ENCODE data around the gene FANCB.

The FANCB gene

DNA sequence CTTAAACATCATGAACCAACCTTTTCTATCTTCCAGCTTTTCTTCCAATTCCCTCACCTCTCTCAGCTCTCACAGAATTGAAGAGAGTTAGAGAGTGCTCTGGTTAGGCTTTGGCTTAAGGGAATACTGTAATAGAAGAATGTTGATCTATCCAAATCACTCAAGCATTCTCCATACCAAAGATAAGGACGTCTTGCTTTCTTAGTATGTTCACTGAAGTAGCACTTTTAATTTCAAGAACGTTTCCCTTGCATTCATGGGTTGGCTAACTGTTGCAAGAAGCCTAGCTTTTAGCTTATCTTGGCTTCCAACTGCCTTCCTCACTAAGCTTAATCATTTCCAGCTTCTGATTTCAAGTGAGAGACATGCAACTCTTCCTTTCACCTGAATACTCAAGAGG lies 43.2 kb downstream of the FANCB start:
- H3K36me3 ChIP-seq = no peaks in the 10 kb centered on the region; a peak in 1 of 22 replicates
- H3K4me2 ChIP-seq = no peak overlapping the region
- no peak overlapping the region for H3K9ac ChIP-seq
- no peak overlapping the region for H3K4me3 ChIP-seq
- H4K20me1 ChIP-seq = no peaks in the 10 kb centered on the region; a peak in 1 of 22 replicates
- H3K27me3 ChIP-seq = peaks cover 79 to 100% (median 98%) of the 10 kb centered on the region in 11 experiments
- H3K4me1 ChIP-seq = no peaks in the 10 kb centered on the region
- no peak overlapping the region for H3K27ac ChIP-seq
- peaks cover 17 to 32% (median 22%) of the 10 kb centered on the region in 11 experiments for H3K9me3 ChIP-seq (replicated peaks in 1 of 11)
- no peak for TF ChIP-seq Cebpa-rat (IDR thresholded peaks at IDR 0.05)

DNA sequence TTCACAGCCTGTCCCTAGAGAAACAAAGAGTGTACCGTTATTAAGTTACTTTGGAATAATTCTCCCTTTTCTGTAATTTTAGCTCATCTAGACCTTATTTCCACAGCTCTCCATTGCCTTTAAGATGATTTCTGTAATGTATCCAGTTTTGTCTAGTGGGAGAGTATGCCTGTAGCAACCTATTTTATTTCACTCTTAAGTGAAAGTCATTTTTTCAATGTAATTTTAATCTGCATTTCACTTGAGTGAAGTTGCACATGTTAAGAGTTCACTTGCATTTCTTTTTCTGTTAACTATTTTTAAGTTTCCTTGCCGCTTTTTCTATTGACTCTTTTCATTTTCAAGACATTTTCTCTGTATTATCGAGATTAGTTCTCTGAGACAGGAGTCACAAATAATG lies 46.5 kb downstream of the FANCB start:
- no peak for TF ChIP-seq Cebpa-rat (IDR thresholded peaks at IDR 0.05)
- Histone ChIP-seq H4K20me1 (peaks cover 0 to 7% (median 0%) of the 10 kb centered on the region in 11 experiments; a peak in 2 of 22 replicates), H3K4me1 (no peaks in the 10 kb centered on the region), H3K4me2 (no peak overlapping the region), H3K27me3 (peaks cover 76 to 99% (median 98%) of the 10 kb centered on the region in 11 experiments), H3K9me3 (replicated peaks in 1 of 11) (peaks cover 17 to 26% (median 22%) of the 10 kb centered on the region in 11 experiments), H3K9ac (no peak overlapping the region), H3K4me3 (no peak overlapping the region), H3K36me3 (no peaks in the 10 kb centered on the region), H3K27ac (no peak overlapping the region)

DNA sequence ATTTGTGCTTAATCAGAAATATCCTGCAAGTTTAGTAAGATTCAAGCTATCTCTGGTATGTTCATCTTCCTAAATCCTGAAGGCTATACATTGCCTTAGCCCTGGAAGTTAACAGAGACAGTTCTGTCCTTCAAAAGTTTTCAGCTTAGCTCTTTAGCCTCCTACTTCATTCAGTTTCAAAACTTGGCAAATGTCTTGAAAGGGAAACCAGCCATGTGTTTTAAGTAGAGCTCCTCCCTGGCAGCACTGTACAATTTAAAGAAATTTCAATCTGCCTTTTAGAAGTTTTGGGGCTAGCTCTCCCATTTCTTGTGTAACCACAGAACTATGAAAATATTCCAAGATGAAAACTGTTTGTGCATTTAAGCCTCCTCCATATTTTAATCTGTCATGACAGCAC lies 47.0 kb downstream of the FANCB start:
- H3K27ac ChIP-seq = no peak overlapping the region
- peaks cover 0 to 7% (median 0%) of the 10 kb centered on the region in 11 experiments; a peak in 2 of 22 replicates for H4K20me1 ChIP-seq
- H3K4me1 ChIP-seq = no peaks in the 10 kb centered on the region
- H3K4me2 ChIP-seq = no peak overlapping the region
- H3K4me3 ChIP-seq = no peak overlapping the region
- H3K27me3 ChIP-seq = peaks cover 75 to 99% (median 94%) of the 10 kb centered on the region in 11 experiments
- H3K9me3 ChIP-seq (replicated peaks in 1 of 11) = peaks cover 17 to 26% (median 22%) of the 10 kb centered on the region in 11 experiments
- H3K36me3 ChIP-seq = no peaks in the 10 kb centered on the region
- TF ChIP-seq Cebpa-rat (IDR thresholded peaks at IDR 0.05) = no peak
- no peak overlapping the region for H3K9ac ChIP-seq

DNA sequence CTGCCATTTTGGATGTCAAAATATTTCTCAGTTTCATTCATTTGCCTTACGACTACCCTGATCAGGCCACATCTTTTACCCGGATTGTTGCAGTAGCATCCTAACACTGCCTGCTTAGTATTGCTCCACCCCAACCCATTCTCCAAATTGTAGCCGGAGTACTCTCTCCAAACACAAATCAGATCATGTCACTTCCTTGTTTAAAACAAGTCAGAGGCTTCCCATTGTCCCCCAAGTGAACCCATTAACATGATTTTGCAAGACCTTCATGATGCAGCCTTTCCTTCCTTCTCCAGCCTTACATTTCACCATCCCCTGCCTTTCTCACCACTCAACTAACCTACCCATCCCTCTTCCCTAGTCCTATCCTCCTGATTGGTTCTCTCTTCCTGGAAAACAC lies 53.1 kb downstream of the FANCB start:
- Histone ChIP-seq H3K4me3 (no peak overlapping the region), H3K9me3 (replicated peaks in 1 of 11) (peaks cover 0 to 16% (median 0%) of the 10 kb centered on the region in 11 experiments; a peak in 10 of 22 replicates), H3K9ac (no peak overlapping the region)

DNA sequence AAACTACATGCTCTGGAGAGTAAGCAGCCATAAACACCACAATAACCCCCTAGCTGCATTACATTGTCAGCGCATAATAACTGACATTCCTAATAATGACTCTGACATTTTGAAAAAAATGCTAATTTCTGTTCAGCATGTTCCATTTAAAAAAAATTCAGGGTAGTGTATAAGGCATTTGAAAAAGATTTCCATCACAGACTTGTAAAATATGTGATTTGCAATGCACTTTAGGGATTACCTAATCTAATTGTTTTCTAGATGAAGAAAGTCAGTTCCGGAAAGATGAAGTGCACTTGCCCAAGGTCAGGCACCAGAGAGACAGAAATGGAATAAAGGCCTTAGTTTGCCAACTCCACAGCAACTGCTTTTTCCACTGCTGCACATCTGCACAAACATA lies 55.3 kb downstream of the FANCB start:
- Histone ChIP-seq H3K36me3 (no peaks in the 10 kb centered on the region), H3K27me3 (peaks cover 51 to 74% (median 68%) of the 10 kb centered on the region in 11 experiments), H3K4me1 (no peaks in the 10 kb centered on the region), H3K4me2 (no peak overlapping the region), H3K27ac (no peak overlapping the region), H4K20me1 (peaks cover 0 to 7% (median 0%) of the 10 kb centered on the region in 11 experiments; a peak in 2 of 22 replicates), H3K4me3 (no peak overlapping the region), H3K9ac (no peak overlapping the region), H3K9me3 (replicated peaks in 1 of 11) (peaks cover 0 to 16% (median 0%) of the 10 kb centered on the region in 11 experiments; a peak in 10 of 22 replicates)
- no peak for TF ChIP-seq Cebpa-rat (IDR thresholded peaks at IDR 0.05)

More for the DNA sequence above, 53.1 kb downstream of the FANCB start:
- Histone ChIP-seq H4K20me1 (peaks cover 0 to 7% (median 0%) of the 10 kb centered on the region in 11 experiments; a peak in 2 of 22 replicates), H3K27me3 (peaks cover 65 to 96% (median 89%) of the 10 kb centered on the region in 11 experiments), H3K4me1 (no peaks in the 10 kb centered on the region), H3K36me3 (no peaks in the 10 kb centered on the region), H3K27ac (no peak overlapping the region), H3K4me2 (no peak overlapping the region)
- TF ChIP-seq Cebpa-rat (IDR thresholded peaks at IDR 0.05) = no peak

DNA sequence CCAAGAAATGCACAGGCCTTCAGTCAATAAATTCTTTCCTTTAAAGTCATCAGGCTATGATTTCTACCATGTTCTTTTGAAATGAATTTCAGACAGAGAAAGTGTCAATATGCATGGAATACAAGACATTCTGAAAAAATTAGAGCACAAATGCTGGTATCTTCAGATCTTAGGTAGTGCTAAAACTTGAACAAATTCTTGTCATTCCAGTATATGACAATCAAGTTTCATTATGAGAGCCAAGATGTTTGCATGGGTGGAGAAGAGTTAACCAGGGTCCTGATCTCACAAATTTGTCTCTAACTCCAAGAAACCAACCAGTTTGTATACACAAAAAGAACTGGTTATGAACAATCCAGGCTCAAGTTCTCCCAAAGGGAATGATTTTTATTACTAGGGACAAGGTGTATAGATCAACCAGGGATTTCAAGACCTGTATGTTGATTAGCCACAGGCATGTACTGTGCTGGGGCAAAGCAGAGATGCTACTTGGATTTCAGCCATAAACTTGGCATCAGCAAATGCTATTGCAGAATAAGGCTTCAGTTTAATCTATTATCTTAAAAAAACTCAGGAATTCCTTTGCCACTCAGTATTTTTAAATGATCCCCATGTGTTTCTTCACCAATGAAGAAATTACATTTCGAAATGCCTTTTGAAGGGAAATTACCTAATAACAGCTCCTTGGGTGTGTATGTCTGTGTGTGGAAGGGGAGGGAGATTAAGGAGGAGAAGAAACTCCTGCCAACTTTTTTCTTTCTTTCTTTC lies 69.7 kb downstream of the FANCB start:
- H3K27ac ChIP-seq = no peak overlapping the region
- H3K9me3 ChIP-seq (replicated peaks in 1 of 11) = peaks cover 0 to 22% (median 0%) of the 10 kb centered on the region in 11 experiments; a peak in 3 of 22 replicates
- H4K20me1 ChIP-seq = no peaks in the 10 kb centered on the region
- H3K9ac ChIP-seq = no peak overlapping the region
- H3K4me1 ChIP-seq = no peaks in the 10 kb centered on the region
- no peak overlapping the region for H3K4me2 ChIP-seq
- H3K4me3 ChIP-seq = no peak overlapping the region
- no peaks in the 10 kb centered on the region for H3K36me3 ChIP-seq
- peaks cover 63 to 91% (median 85%) of the 10 kb centered on the region in 11 experiments for H3K27me3 ChIP-seq
- TF ChIP-seq Cebpa-rat (IDR thresholded peaks at IDR 0.05) = no peak

DNA sequence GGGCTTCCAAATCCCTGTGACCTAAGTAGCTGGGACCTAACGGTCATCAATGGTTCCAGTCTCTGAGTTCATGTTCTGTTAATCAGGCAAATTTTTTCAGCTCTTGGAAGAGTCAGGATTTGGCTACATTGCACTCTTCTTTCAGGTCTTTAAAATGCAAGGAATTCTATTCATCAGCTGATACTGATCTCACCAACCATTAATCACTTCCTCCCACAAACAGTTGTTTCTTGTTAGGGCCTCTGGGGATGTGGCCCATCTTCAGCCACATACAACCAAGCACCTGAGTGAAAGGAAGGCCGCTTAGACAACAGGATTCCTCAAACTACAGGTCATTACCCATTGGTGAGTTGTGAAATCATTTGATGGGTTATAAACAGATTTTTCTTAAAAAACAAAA lies 71.7 kb downstream of the FANCB start:
- peaks cover 66 to 87% (median 85%) of the 10 kb centered on the region in 11 experiments for H3K27me3 ChIP-seq
- no peaks in the 10 kb centered on the region for H4K20me1 ChIP-seq
- H3K4me1 ChIP-seq = no peaks in the 10 kb centered on the region
- no peak overlapping the region for H3K4me3 ChIP-seq
- H3K9ac ChIP-seq = no peak overlapping the region
- H3K4me2 ChIP-seq = no peak overlapping the region
- no peak for TF ChIP-seq Cebpa-rat (IDR thresholded peaks at IDR 0.05)
- H3K27ac ChIP-seq = no peak overlapping the region
- H3K9me3 ChIP-seq (replicated peaks in 1 of 11) = peaks cover 0 to 22% (median 0%) of the 10 kb centered on the region in 11 experiments; a peak in 3 of 22 replicates
- no peaks in the 10 kb centered on the region for H3K36me3 ChIP-seq

DNA sequence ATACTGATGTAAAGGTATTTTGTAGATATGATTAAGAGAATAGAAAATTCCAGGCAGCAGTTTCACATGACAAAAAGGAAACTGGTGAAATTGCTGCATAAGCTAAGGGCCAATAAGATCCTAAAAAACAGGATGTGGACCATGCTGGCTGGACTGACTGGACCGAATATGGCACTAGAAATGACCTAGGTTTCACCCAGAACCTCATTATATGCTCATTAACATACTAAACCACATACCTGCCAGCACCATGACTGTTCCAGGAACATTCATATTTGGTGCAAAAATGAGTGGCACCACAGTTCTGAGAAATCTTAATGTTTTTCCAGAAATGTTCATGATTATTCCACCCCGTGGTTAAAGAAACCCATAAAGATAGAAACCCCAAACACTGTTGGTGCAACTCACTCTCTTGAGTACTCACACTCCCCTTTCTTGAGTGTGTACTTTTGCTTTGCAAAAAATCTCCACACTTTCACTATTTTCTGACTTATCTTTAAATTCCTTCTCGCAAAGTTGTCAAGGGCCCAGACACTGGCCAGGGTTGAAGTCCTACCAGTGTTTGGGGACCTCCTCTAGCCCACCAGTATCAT lies 74.0 kb downstream of the FANCB start:
- no peak for TF ChIP-seq Cebpa-rat (IDR thresholded peaks at IDR 0.05)
- Histone ChIP-seq H3K36me3 (no peaks in the 10 kb centered on the region; a peak in 1 of 22 replicates), H4K20me1 (no peaks in the 10 kb centered on the region), H3K4me3 (no peak overlapping the region), H3K4me1 (no peaks in the 10 kb centered on the region), H3K27ac (no peak overlapping the region), H3K9me3 (replicated peaks in 1 of 11) (peaks cover 0 to 22% (median 0%) of the 10 kb centered on the region in 11 experiments; a peak in 3 of 22 replicates), H3K27me3 (peaks cover 74 to 94% (median 91%) of the 10 kb centered on the region in 11 experiments), H3K9ac (no peak overlapping the region), H3K4me2 (no peak overlapping the region)
